Activated CD4-positive, CD25-positive, alpha-beta regulatory T cell treated with anti-CD3 and anti-CD28 coated beads, Interleukin-2, amount 50 U/mL, for 16 hours (primary cell): Measurements from ENCODE around the gene HIVEP1.

Source experiments
- DNase-seq: peaks from one replicate; pipeline ENCODE4 v3.0.0-alpha.2; 2020; ENCODE audit warnings: low read depth, low spot score

The HIVEP1 gene

GRCh38 chr6:12012038-12012557 is at the start of gene HIVEP1:
TSS of gene HIVEP1 (plus strand) at chr6:12012312. CDS start at chr6:12015629, 3,317 bp downstream.
- no peak for DNase-seq

GRCh38 chr6:11963756-11964500 is 48.2 kb upstream of the HIVEP1 start:
- DNase-seq: no peak

GRCh38 chr6:11964729-11965335 is 47.3 kb upstream of the HIVEP1 start:
- no peak for DNase-seq

- DNase-seq: no peak
Observed at GRCh38 chr6:11965499-11965898, 46.6 kb upstream of the HIVEP1 start.

- no peak for DNase-seq
Observed at GRCh38 chr6:11968241-11968806, 43.8 kb upstream of the HIVEP1 start.

GRCh38 chr6:11969092-11969491 is 43.0 kb upstream of the HIVEP1 start:
- DNase-seq: no peak

GRCh38 chr6:11970114-11970513 is 42.0 kb upstream of the HIVEP1 start:
- DNase-seq: no peak

GRCh38 chr6:11971154-11971553 is 41.0 kb upstream of the HIVEP1 start:
- DNase-seq: no peak

GRCh38 chr6:11972270-11972669 is 39.8 kb upstream of the HIVEP1 start:
- no peak for DNase-seq

- no peak for DNase-seq
Observed at GRCh38 chr6:11972806-11973205, 39.3 kb upstream of the HIVEP1 start.

GRCh38 chr6:11973238-11973637 is 38.9 kb upstream of the HIVEP1 start:
- no peak for DNase-seq

GRCh38 chr6:11974089-11974488 is 38.0 kb upstream of the HIVEP1 start:
- DNase-seq: no peak

- no peak for DNase-seq
Observed at GRCh38 chr6:11975353-11975977, 36.6 kb upstream of the HIVEP1 start.

- DNase-seq: no peak
Observed at GRCh38 chr6:11976489-11976888, 35.6 kb upstream of the HIVEP1 start.

GRCh38 chr6:11977193-11977592 is 34.9 kb upstream of the HIVEP1 start:
- no peak for DNase-seq

GRCh38 chr6:11977738-11978137 is 34.4 kb upstream of the HIVEP1 start:
- no peak for DNase-seq

GRCh38 chr6:11978169-11978987 is 33.7 kb upstream of the HIVEP1 start:
- DNase-seq: no peak

- DNase-seq: no peak
Observed at GRCh38 chr6:11979866-11980265, 32.2 kb upstream of the HIVEP1 start.

GRCh38 chr6:11983306-11983705 is 28.8 kb upstream of the HIVEP1 start:
- DNase-seq: no peak

- no peak for DNase-seq
Observed at GRCh38 chr6:11987386-11987785, 24.7 kb upstream of the HIVEP1 start.

GRCh38 chr6:11989386-11989785 is 22.7 kb upstream of the HIVEP1 start:
- DNase-seq: no peak
